Fibroblast of pulmonary artery (primary cell): ENCODE data around the gene UBE4B.

ENCODE experiments used
- DNase-seq: peaks from one replicate; pipeline ENCODE4 v3.0.0-alpha.2; 2010; ENCODE audit warnings: low read depth
- H3K4me3 ChIP-seq: replicated peaks from 2 replicates; pipeline ENCODE4 v1.5.1; 2011; ENCODE audit warnings: low read depth, mild to moderate bottlenecking, control low read depth, low read length, moderate library complexity
- CTCF ChIP-seq: IDR thresholded peaks from 2 replicates; pipeline ENCODE4 v1.5.1; 2011; ENCODE audit warnings: mild to moderate bottlenecking, control low read depth, low read length, inconsistent platforms; ENCODE audit errors: missing control alignments

The UBE4B gene

DNA sequence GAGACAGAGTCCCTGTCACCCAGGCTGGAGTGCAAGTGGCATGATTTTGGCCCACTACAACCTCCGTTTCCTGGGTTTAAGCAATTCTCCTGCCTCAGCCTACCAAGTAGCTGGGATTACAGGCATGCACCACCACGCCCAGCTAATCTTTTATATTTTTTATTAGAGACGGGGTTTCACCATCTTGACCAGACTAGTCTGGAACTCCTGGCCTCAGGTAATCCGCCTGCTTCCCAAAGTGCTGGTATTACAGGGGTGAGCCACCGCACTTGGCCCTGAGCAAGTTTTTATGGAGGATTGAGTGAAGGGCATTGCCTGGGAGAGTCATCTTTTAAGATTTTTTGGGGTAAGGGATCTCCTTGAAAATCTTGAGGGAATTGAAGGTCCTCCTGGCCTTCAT is 28.5 kb downstream of the UBE4B start:
- DNase-seq, result no peak
- no peak overlapping the region for H3K4me3 ChIP-seq
- TF ChIP-seq CTCF, result no peak

GRCh38 chr1:10063878-10064277 is 31.1 kb downstream of the UBE4B start:
- no peak for TF ChIP-seq CTCF
- no peak for DNase-seq

DNA sequence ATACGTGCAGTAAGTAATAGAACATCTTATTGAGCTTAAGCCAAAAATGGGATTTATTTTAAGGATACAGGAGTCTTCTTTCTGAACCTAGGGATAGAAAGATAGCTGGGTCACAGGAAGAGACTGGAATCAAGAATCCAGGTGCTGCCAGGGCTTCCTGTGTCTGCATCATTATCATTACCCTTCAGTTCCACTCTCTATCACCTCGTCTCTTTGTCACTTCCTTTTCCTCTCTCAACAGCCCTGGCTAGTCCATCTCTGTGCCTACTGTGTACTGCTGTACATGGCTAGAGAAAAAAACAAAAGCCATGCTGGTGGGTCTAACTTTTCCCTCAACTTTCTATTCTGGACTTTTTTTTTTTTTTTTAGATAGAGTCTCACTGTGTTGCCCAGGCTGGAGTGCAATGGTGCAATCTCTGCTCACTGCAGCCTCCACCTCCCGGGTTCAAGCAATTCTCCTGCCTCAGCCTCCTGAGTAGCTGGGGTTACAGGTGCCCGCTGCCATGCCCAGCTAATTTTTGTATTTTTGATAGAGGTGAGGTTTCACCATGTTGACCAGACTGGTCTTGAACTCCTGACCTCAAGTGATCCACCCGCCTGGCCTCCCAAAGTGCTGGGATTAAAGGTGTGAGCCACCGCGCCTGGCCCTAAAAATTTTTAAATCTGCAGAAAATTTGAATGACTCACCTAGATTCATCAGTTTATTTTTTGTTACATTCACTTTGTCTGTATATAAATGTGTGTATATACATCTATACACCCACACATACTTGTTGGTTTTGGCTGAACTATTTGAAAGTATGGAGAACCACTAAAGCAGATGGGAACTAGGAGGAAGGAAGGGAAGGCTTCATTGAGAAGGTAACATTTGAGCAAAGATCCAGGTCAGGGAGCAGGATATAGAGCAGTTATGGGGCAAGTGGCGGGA is 31.9 kb downstream of the UBE4B start:
- no peak for TF ChIP-seq CTCF
- H3K4me3 ChIP-seq, result no peak overlapping the region
- no peak for DNase-seq

More at GRCh38 chr1:10063878-10064277, 31.1 kb downstream of the UBE4B start:
- H3K4me3 ChIP-seq, result no peak overlapping the region

GRCh38 chr1:10065344-10065685 is 32.6 kb downstream of the UBE4B start:
- no peak for DNase-seq
- H3K4me3 ChIP-seq, result no peak overlapping the region
- no peak for TF ChIP-seq CTCF

DNA sequence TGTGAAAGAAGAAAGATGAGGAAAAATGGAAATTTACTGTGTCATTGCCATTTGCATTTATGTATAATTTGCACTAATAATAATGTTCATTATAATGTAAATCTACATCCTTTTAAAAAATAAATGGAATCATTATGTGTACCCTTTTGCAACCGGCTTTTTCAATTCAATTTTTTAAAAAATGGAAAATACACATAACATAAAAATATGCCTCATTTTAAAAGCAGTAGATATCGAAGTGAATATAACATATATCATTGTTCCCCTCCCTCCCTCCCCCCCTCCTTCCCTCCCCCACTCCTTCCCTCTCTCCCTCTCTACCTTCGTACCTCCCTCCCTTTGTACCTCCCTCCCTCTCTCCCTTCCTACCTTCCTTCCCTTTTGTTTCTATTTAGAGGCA is 33.0 kb downstream of the UBE4B start:
- DNase-seq, result no peak
- TF ChIP-seq CTCF, result no peak
- no peak overlapping the region for H3K4me3 ChIP-seq

DNA sequence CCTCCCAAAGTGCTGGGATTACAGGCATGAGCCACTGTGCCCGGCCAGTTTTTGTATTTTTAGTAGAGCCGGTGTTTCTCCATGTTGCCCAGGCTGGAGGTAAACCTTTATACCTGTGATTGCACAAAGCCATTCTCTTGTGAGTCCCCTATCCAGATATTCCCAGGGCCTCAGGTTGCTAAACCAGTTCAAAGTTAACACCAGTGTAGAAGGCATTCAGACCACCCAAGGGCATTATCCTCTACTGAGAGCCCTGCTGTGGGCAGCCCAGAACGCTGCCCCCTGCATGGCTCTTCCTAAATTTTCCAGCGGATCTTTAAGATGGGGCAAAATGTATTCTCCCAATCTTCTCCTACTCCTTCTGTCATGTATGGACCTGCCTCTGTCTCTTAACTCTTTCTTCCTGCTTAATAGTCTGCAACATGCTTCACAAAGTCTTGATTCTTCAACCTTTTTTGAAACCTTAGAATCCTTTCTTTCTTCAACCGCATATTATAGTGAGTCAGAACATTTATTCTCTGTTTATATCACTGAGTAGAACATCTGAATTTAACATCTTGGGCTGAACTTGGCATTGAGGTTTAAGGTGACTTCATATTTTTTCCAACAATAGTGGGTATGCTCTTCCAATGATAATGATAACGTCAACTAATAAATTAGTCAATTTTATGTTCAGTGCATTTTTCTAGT is 36.0 kb downstream of the UBE4B start:
- TF ChIP-seq CTCF, result no peak
- no peak overlapping the region for H3K4me3 ChIP-seq
- no peak for DNase-seq
